SW 1271 (cell line): ENCODE results near the gene YPEL1.
"Not testable (repeated sequence)": the region's sequence is repeated elsewhere in the genome, so short reads cannot be mapped to it uniquely, and the experiment has no call there.

ENCODE experiments used
- DNase-seq, 2 experiments: peaks; one replicate each; lab custom pipeline; 2025; lab: John Stamatoyannopoulos, UW

YPEL1 gene

GRCh38 chr22:21721195-21721852, 14.3 kb downstream of the YPEL1 start:
- DNase-seq, result not testable (repeated sequence)

- not testable (repeated sequence) for DNase-seq
Observed at GRCh38 chr22:21720191-21720859, 15.3 kb downstream of the YPEL1 start.

GRCh38 chr22:21719024-21719423, 16.6 kb downstream of the YPEL1 start:
- DNase-seq, result no peak

- no peak for DNase-seq
Observed at GRCh38 chr22:21718499-21718898, 17.1 kb downstream of the YPEL1 start.

GRCh38 chr22:21716395-21717122, 19.0 kb downstream of the YPEL1 start:
- DNase-seq, result not testable (repeated sequence)

- no peak for DNase-seq
Observed at GRCh38 chr22:21714786-21715185, 20.8 kb downstream of the YPEL1 start.

- no peak for DNase-seq
Observed at GRCh38 chr22:21714059-21714770, 21.4 kb downstream of the YPEL1 start.

- no peak for DNase-seq
Observed at GRCh38 chr22:21713428-21714058, 22.1 kb downstream of the YPEL1 start.

- peak; percentile 20 to 69 for DNase-seq
Observed at GRCh38 chr22:21712751-21713427, 22.7 kb downstream of the YPEL1 start.

GRCh38 chr22:21711851-21712250, 23.7 kb downstream of the YPEL1 start:
- no peak for DNase-seq

GRCh38 chr22:21710156-21710555, 25.4 kb downstream of the YPEL1 start:
- DNase-seq, result no peak

GRCh38 chr22:21709688-21710087, 25.9 kb downstream of the YPEL1 start:
- DNase-seq, result no peak

GRCh38 chr22:21708960-21709359, 26.6 kb downstream of the YPEL1 start:
- no peak for DNase-seq

GRCh38 chr22:21707677-21708076, 27.9 kb downstream of the YPEL1 start:
- DNase-seq, result no peak

- DNase-seq, result no peak
Observed at GRCh38 chr22:21703684-21704316, 31.8 kb downstream of the YPEL1 start.

GRCh38 chr22:21702700-21703683, 32.6 kb downstream of the YPEL1 start:
- no peak for DNase-seq

GRCh38 chr22:21702094-21702493, 33.5 kb downstream of the YPEL1 start:
- DNase-seq, result no peak

- no peak for DNase-seq
Observed at GRCh38 chr22:21701384-21701971, 34.1 kb downstream of the YPEL1 start.

GRCh38 chr22:21700822-21701221, 34.8 kb downstream of the YPEL1 start:
- DNase-seq, result no peak
